ENCODE measurements around the gene UBE3A.
A peak's percentile ranks its signal among the peaks of the same experiment; 100 is the strongest.

The UBE3A gene

GRCh38 chr15:25438601-25439368 is at the start of gene UBE3A:
TSS of gene UBE3A (minus strand) at chr15:25439024. CDS start at chr15:25409107, 29,917 bp downstream.
- peak within 1 kb of the TSS; percentile 95 for H3K4me2 ChIP-seq (ENCODE audit: low read depth, low read length, poor library complexity, severe bottlenecking)
- no peaks in the 10 kb centered on the region for H3K9me3 ChIP-seq (ENCODE audit: insufficient read depth, low read depth, low read length)
- H3K4me3 ChIP-seq (ENCODE audit: low read length, poor library complexity, severe bottlenecking) = peak within 1 kb of the TSS; percentile 100
- peaks cover 44% of the 10 kb centered on the region for H4K20me1 ChIP-seq (ENCODE audit: insufficient read depth, low read length, poor library complexity, severe bottlenecking)
- peaks cover 39% of the 10 kb centered on the region for H3K4me1 ChIP-seq (ENCODE audit: insufficient read depth, low read length, poor library complexity, severe bottlenecking)
- H2AFZ ChIP-seq (ENCODE audit: low read length) = peak within 1 kb of the TSS; percentile 99
- no peaks in the 10 kb centered on the region for H3K36me3 ChIP-seq (ENCODE audit: insufficient read depth, low read length)
- peak within 1 kb of the TSS; percentile 99 for H3K9ac ChIP-seq (ENCODE audit: low read depth, low read length, poor library complexity, severe bottlenecking)
- no peaks in the 10 kb centered on the region for H3K27me3 ChIP-seq (ENCODE audit: insufficient read depth, low read length, poor library complexity, severe bottlenecking)
- TF ChIP-seq CTCF (conservative IDR thresholded peaks at IDR 0.05; ENCODE audit: low read length) (no peak; the same call in 1 of the 2 replicates), EZH2phosphoT487 (IDR thresholded peaks at IDR 0.05; ENCODE audit: borderline replicate concordance) (no peak)
- H3K79me2 ChIP-seq (ENCODE audit: insufficient read depth, low read length) = peaks cover 65% of the 10 kb centered on the region
- no peaks in the 10 kb centered on the region for H3K9me2 ChIP-seq (replicated peaks; ENCODE audit: low read depth, low read length)
- H3F3A ChIP-seq (ENCODE audit: low read depth) = no peaks in the 10 kb centered on the region

DNA sequence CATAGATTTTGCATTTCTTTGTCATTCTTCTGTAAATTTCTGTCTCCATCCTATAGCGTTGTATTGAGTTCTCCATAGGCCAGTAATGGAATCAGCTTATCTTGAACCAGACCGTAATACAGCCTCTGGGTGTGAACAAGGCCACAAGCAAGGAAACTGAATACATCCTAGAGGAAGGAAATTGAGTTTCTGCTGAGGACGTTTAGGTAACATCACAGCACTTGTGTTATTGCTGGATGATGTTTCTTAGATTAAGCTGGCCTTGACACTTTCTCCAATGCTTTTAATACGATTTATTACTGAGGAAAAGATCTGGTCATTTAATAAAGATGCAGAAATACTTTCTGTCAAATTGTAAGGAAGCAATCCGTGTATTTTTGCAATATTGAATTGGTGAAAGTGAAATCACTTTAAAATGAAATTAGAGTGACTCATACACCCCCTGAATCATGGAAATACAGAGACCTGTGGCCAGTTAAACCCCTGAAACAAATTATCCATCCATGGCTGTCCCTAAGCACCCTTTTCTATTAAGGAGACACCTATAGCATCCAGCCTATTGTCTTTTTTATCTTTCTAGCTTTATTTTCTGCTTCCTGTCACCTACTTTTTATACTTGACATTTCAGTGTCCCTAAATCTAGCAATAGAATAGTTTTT is 48.5 kb upstream of the UBE3A start:
- Histone ChIP-seq H3K79me2 (ENCODE audit: insufficient read depth, low read length) (no peaks in the 10 kb centered on the region), H3K4me2 (ENCODE audit: low read depth, low read length, poor library complexity, severe bottlenecking) (no peak overlapping the region), H3K36me3 (ENCODE audit: insufficient read depth, low read length) (no peaks in the 10 kb centered on the region), H2AFZ (ENCODE audit: low read length) (no peak overlapping the region), H3K9me3 (ENCODE audit: insufficient read depth, low read depth, low read length) (no peaks in the 10 kb centered on the region), H3K9me2 (replicated peaks; ENCODE audit: low read depth, low read length) (no peaks in the 10 kb centered on the region), H3K27me3 (ENCODE audit: insufficient read depth, low read length, poor library complexity, severe bottlenecking) (no peaks in the 10 kb centered on the region), H4K20me1 (ENCODE audit: insufficient read depth, low read length, poor library complexity, severe bottlenecking) (no peaks in the 10 kb centered on the region), H3F3A (ENCODE audit: low read depth) (no peaks in the 10 kb centered on the region), H3K4me3 (ENCODE audit: low read length, poor library complexity, severe bottlenecking) (no peak overlapping the region), H3K9ac (ENCODE audit: low read depth, low read length, poor library complexity, severe bottlenecking) (no peak overlapping the region), H3K4me1 (ENCODE audit: insufficient read depth, low read length, poor library complexity, severe bottlenecking) (no peaks in the 10 kb centered on the region)
- TF ChIP-seq EZH2phosphoT487 (IDR thresholded peaks at IDR 0.05; ENCODE audit: borderline replicate concordance) = no peak
- no peak for TF ChIP-seq CTCF (conservative IDR thresholded peaks at IDR 0.05; ENCODE audit: low read length)

DNA sequence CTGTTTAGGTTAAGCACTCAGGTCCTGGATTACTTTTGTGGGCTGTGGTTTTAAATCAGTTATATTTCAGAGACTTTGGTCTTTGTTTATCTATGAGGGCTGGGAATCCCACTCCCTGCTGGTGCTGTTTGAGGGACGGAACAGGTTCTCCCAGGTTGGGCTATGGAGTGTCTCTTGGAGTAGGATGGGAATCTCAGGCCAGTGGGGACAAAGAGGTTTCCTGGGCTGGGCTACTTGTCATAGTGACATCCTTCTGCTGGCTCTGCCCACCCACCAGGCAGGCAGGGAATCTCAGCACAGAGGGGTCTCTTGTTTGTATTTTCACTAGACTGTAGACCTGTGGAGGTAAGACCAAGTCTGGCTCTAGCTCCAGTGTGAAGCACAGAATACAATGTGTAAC is 47.2 kb upstream of the UBE3A start:
- Histone ChIP-seq H3F3A (ENCODE audit: low read depth) (no peaks in the 10 kb centered on the region), H3K9me2 (replicated peaks; ENCODE audit: low read depth, low read length) (no peaks in the 10 kb centered on the region), H3K36me3 (ENCODE audit: insufficient read depth, low read length) (no peaks in the 10 kb centered on the region), H3K4me1 (ENCODE audit: insufficient read depth, low read length, poor library complexity, severe bottlenecking) (no peaks in the 10 kb centered on the region), H3K79me2 (ENCODE audit: insufficient read depth, low read length) (no peaks in the 10 kb centered on the region), H3K27me3 (ENCODE audit: insufficient read depth, low read length, poor library complexity, severe bottlenecking) (no peaks in the 10 kb centered on the region), H2AFZ (ENCODE audit: low read length) (no peak overlapping the region), H4K20me1 (ENCODE audit: insufficient read depth, low read length, poor library complexity, severe bottlenecking) (no peaks in the 10 kb centered on the region), H3K4me3 (ENCODE audit: low read length, poor library complexity, severe bottlenecking) (no peak overlapping the region), H3K4me2 (ENCODE audit: low read depth, low read length, poor library complexity, severe bottlenecking) (no peak overlapping the region), H3K9me3 (ENCODE audit: insufficient read depth, low read depth, low read length) (no peaks in the 10 kb centered on the region), H3K9ac (ENCODE audit: low read depth, low read length, poor library complexity, severe bottlenecking) (no peak overlapping the region)
- TF ChIP-seq CTCF (conservative IDR thresholded peaks at IDR 0.05; ENCODE audit: low read length) = no peak
- no peak for TF ChIP-seq EZH2phosphoT487 (IDR thresholded peaks at IDR 0.05; ENCODE audit: borderline replicate concordance)

All from Loucy (cell line).